Heart left ventricle (tissue), 16 donors: ENCODE results near the gene BCAS1. TPM values are rescaled to one million over a fixed set of nuclear protein-coding genes. Genes with fewer than 3 reads are reported as not detected.

Experiments used
- ATAC-seq, 4 donors: fragments of 200-7000 bp; cut with Tn5 transposase; one replicate each; pipeline ENCODE4 v1.9.1; 2020 to 2022; ENCODE audit warnings: moderate library complexity in 4 of 4, mild to moderate bottlenecking in 3 of 4, moderate number of reproducible peaks in 1 of 4
- DNase-seq, 5 donors: peaks; one replicate each; pipeline ENCODE4 v3.0.0-alpha.2; 2020
- H3K27ac ChIP-seq, 12 donors: fragments of 200-600 bp; sonication (generic) in 4 of 12; one replicate each; pipeline versions ENCODE4 v1.5.0 to v1.8.0; 2016 to 2022; ENCODE audit warnings: mild to moderate bottlenecking in 2 of 12
- H3K27me3 ChIP-seq, 9 donors: fragments of 200-600 bp; sonication (generic) in 2 of 9; one replicate each; pipeline versions ENCODE4 v1.5.1 to v1.8.0; 2016 to 2022; ENCODE audit warnings: mild to moderate bottlenecking in 3 of 9
- H3K36me3 ChIP-seq, 9 donors: fragments of 200-600 bp; sonication (generic) in 2 of 9; one replicate each; pipeline versions ENCODE4 v1.5.0 to v1.8.0; 2018 to 2022; ENCODE audit warnings: mild to moderate bottlenecking in 2 of 9
- H3K4me1 ChIP-seq, 12 donors: fragments of 200-600 bp; sonication (generic) in 4 of 12; one replicate each; pipeline versions ENCODE4 v1.5.0 to v1.8.0; 2016 to 2022; ENCODE audit warnings: mild to moderate bottlenecking in 3 of 12
- H3K4me3 ChIP-seq, 12 donors: fragments of 200-600 bp; sonication (generic) in 4 of 12; one replicate each; pipeline versions ENCODE4 v1.5.0 to v1.8.0; 2017 to 2022; ENCODE audit warnings: mild to moderate bottlenecking in 9 of 12, moderate library complexity in 4 of 12
- H3K9me3 ChIP-seq, 12 donors: fragments of 200-600 bp; sonication (generic) in 4 of 12; one replicate each; pipeline versions ENCODE4 v1.5.0 to v1.8.0; 2016 to 2022; ENCODE audit warnings: mild to moderate bottlenecking in 1 of 12
- CTCF ChIP-seq, 12 donors: fragments of 200-600 bp; sonication (generic) in 4 of 12; IDR thresholded peaks; one replicate each; pipeline versions ENCODE4 v1.5.0 to v1.8.0; 2018 to 2022; ENCODE audit warnings: antibody characterized with exemption in 12 of 12, mild to moderate bottlenecking in 5 of 12
- POLR2A ChIP-seq, 2 donors: fragments of 450-650 bp; IDR thresholded peaks; one replicate each; pipeline ENCODE4 v1.6.1; 2017; ENCODE audit warnings: antibody characterized with exemption in 2 of 2, mild to moderate bottlenecking in 2 of 2, moderate library complexity in 2 of 2
- WGBS, 4 donors: extraction: QIAGEN DNeasy Blood & Tissue Kit in 2 of 4; methylation state at CpG; one replicate each; pipeline versions ENCODE4 v1.1.5 to v1.1.7; 2013 to 2018; 5-methylcytosine and 5-hydroxymethylcytosine counted together
- intact Hi-C, 10 donors: fragments of 100-400 bp; cut with DNase I; formaldehyde crosslinking; loops; one replicate each; pipeline versions ENCODE4 v1.11.1 to v1.14.2; 2022
- polyA plus RNA-seq, 2 donors: library from polyadenylated mRNA; stranded (reverse); fragments of 200-250 nt; gene quantifications; one replicate each; pipeline ENCODE4 v1.2.3, GENCODE V29; 2013
- total RNA-seq, 9 donors: library from RNA; depleted of rRNA in 2 of 9; stranded (reverse); fragments of >200 nt in 2 of 9; fragmentation: NEBNext Ultra II Directional in 3 of 9; extraction: Animal tissue kit (Norgen Biotek cat#: 25700) in 3 of 9; gene quantifications; one replicate each; pipeline versions ENCODE4 v1.1.0 to v1.2.4, GENCODE V29; 2016 to 2023
- donor health status: ischemic (EF 13 %, LVEDD 7.1; RV severe dilation, severe dysfunction).
- donor health status: healthy with polysubstance abuse.
- donor health status: DM: no; HTN: yes; CAD: no.
- donor health status: DM: no; HTN: no; CAD: no.
- donor health status: ischemic (EF 25% LVEDD 6.9; RV normal size, moderate dysfunction).
- donor health status: ischemic (EF 25% LVEDD 5.7; RV mildly dilated, moderate dysfunction).
- donor health status: healthy.
- donor health status: DM: yes; HTN: yes; CAD: no.
- donor health status: ischemic (EF 35%, LVEDD 5.7; RV mildly dilated, moderate dysfunction).
- donor health status: nonischemic (EF 11% LVEDD 7.7; RV severe dilation, severe dysfunction).
- donor health status: DM: yes; HTN: yes; CAD: no.
- donor health status: PGD.
- donor health status: ischemic (EF 29% LVEDD 5.4; RV normal size, mild dysfunction).
- donor health status: nonischemic (EF 23%, LVEDD 6.1; RV moderate dilation, normal function).

The BCAS1 gene
- total and polyA plus RNA-seq, 11 donors, result not detected

- no peak for TF ChIP-seq CTCF (IDR thresholded peaks at IDR 0.05)
- TF ChIP-seq POLR2A (IDR thresholded peaks at IDR 0.05), result no peak
- no peaks in the 10 kb centered on the region for H3K4me1 ChIP-seq
- H3K27me3 ChIP-seq, result no peaks in the 10 kb centered on the region
- no peaks in the 10 kb centered on the region for H3K36me3 ChIP-seq
- DNase-seq (no peak), ATAC-seq (no peak)
- 93 to 97% (median 96%) methylated on average over 2 of the region's 2 CpGs for WGBS, 4 donors
- intact Hi-C loops, result no loop called here
- H3K9me3 ChIP-seq, result peaks cover 0 to 8% (median 0%) of the 10 kb centered on the region in 12 donors
- no peak overlapping the region for H3K4me3 ChIP-seq
- no peak overlapping the region for H3K27ac ChIP-seq
Measured at GRCh38 chr20:53970232-53970631, 100.2 kb downstream of the BCAS1 start.

GRCh38 chr20:53967527-53967926 lies 102.9 kb downstream of the BCAS1 start:
- intact Hi-C loops, result no loop called here
- Histone ChIP-seq H3K27me3 (no peaks in the 10 kb centered on the region), H3K4me3 (no peak overlapping the region), H3K27ac (no peak overlapping the region), H3K9me3 (peaks cover 0 to 3% (median 0%) of the 10 kb centered on the region in 12 donors), H3K36me3 (no peaks in the 10 kb centered on the region), H3K4me1 (no peaks in the 10 kb centered on the region)
- no peak for DNase-seq
- ATAC-seq, result no peak
- WGBS, 4 donors, result 92 to 99% (median 96%) methylated on average over 5 of the region's 5 CpGs
- TF ChIP-seq CTCF (IDR thresholded peaks at IDR 0.05) (no peak), POLR2A (IDR thresholded peaks at IDR 0.05) (no peak)

DNA sequence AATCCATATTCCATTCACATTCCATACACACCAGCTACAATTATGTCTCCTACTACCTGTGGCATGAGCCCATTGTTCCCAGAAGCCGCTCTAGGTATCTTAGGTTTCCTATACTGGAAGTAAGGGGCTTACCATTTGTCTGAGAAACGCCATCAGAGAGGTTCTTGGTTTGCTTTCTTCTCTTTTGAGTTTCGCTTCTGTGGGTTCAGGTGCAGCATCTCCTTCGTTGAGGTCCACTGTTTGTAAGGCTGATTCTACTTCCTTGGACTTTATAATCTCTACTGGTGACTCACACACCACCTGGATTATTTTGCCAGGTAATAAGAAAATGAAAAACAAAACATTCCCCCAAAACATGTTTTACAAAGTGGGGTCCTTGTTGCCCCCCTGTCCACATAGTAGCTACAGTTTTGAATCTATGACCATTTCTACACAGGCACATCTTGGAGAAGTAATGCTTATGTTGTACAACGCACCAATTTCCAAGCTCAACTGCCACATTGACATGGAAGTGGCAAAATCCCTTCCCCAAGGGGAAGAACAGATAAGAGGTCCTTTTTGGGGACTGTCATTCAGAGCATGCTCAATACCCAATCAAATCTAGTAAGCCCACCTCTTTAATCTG lies 103.5 kb downstream of the BCAS1 start:
- ATAC-seq (no peak), DNase-seq (no peak)
- intact Hi-C loops, result no loop called here
- no peak overlapping the region for H3K27ac ChIP-seq
- 88 to 94% (median 91%) methylated on average over 5 of the region's 5 CpGs for WGBS, 4 donors
- TF ChIP-seq POLR2A (IDR thresholded peaks at IDR 0.05) (no peak), CTCF (IDR thresholded peaks at IDR 0.05) (no peak)
- peaks cover 0 to 3% (median 0%) of the 10 kb centered on the region in 12 donors for H3K9me3 ChIP-seq
- H3K4me1 ChIP-seq, result no peaks in the 10 kb centered on the region
- no peak overlapping the region for H3K4me3 ChIP-seq
- H3K27me3 ChIP-seq, result no peaks in the 10 kb centered on the region
- no peaks in the 10 kb centered on the region for H3K36me3 ChIP-seq

GRCh38 chr20:53964501-53965253 lies 105.7 kb downstream of the BCAS1 start:
- H3K4me1 ChIP-seq, result peaks cover 0 to 9% (median 0%) of the 10 kb centered on the region in 12 donors
- peaks cover 0 to 3% (median 0%) of the 10 kb centered on the region in 12 donors for H3K9me3 ChIP-seq
- DNase-seq (no peak), ATAC-seq (no peak)
- no peaks in the 10 kb centered on the region for H3K27me3 ChIP-seq
- H3K27ac ChIP-seq, result no peak overlapping the region
- no peak overlapping the region for H3K4me3 ChIP-seq
- no peak for TF ChIP-seq POLR2A (IDR thresholded peaks at IDR 0.05)
- TF ChIP-seq CTCF (IDR thresholded peaks at IDR 0.05), result no peak
- WGBS, 4 donors, result 93 to 97% (median 96%) methylated on average over 4 of the region's 4 CpGs
- intact Hi-C loops, result loop anchor here in 1 of 10 donors (5.0 kb wide), 1 partner anchor 98 kb away; no protein-coding TSS in a partner anchor
- no peaks in the 10 kb centered on the region for H3K36me3 ChIP-seq
